ENCODE data around the gene C19orf25. TPM values are rescaled to one million over a fixed set of nuclear protein-coding genes. Genes with fewer than 3 reads are reported as not detected.

C19orf25 gene
- total RNA-seq, 2 donors from 2014 or later = 19.1 to 22.3 TPM

DNA sequence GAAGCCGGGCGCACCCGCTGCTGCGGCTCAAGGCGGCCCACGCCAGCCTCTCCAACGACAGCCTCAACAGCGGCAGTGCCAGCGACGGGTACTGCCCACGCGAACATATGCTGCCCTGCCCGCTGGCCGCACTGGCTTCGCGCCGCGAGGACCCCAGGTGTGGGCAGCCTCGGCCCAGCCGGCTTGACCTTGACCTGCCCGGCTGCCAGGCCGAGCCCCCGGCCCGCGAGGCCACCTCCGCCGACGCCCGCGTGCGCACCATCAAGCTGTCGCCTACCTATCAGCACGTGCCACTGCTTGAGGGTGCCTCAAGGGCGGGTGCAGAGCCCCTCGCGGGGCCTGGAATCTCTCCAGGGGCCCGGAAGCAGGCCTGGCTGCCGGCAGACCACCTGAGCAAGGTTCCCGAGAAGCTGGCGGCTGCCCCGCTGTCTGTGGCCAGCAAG lies 13.0 kb downstream of the C19orf25 start:
- H3K4me3 ChIP-seq = no peak overlapping the region
- H3K4me1 ChIP-seq = peaks cover 0 to 57% of the 10 kb centered on the region in 2 donors
- H3K27ac ChIP-seq = no peak overlapping the region
- peaks cover 16 to 44% of the 10 kb centered on the region in 2 donors for H3K27me3 ChIP-seq
- no peaks in the 10 kb centered on the region for H3K36me3 ChIP-seq
- no peak for DNase-seq (ENCODE audit: low spot score)
- no peak for TF ChIP-seq CTCF (IDR thresholded peaks at IDR 0.05)
- no peaks in the 10 kb centered on the region for H3K9me3 ChIP-seq

DNA sequence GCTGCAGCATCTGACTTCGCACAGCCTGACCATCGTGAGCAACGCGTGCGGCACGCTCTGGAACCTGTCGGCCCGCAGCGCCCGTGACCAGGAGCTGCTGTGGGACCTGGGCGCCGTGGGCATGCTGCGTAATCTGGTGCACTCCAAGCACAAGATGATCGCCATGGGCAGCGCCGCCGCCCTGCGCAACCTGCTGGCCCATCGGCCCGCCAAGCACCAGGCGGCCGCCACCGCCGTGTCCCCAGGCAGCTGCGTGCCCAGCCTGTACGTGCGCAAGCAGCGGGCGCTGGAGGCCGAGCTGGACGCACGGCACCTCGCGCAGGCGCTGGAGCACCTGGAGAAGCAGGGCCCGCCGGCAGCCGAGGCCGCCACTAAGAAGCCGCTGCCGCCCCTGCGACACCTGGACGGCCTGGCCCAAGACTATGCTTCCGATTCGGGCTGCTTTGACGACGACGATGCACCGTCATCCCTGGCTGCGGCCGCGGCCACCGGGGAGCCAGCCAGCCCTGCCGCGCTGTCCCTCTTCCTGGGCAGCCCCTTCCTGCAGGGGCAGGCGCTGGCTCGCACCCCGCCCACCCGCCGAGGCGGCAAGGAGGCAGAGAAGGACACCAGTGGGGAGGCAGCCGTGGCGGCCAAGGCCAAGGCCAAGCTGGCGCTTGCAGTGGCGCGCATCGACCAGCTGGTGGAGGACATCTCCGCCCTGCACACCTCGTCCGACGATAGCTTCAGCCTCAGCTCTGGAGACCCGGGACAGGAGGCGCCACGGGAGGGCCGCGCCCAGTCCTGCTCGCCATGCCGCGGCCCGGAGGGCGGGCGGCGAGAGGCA lies 13.6 kb downstream of the C19orf25 start:
- peaks cover 16 to 37% of the 10 kb centered on the region in 2 donors for H3K27me3 ChIP-seq
- no peaks in the 10 kb centered on the region for H3K9me3 ChIP-seq
- H3K4me1 ChIP-seq = peaks cover 0 to 51% of the 10 kb centered on the region in 2 donors
- DNase-seq (ENCODE audit: low spot score) = no peak
- no peaks in the 10 kb centered on the region for H3K36me3 ChIP-seq
- TF ChIP-seq CTCF (IDR thresholded peaks at IDR 0.05) = peak in 1 of 2 donors; percentile 59
- peak overlapping the region in 1 of 2 donors; percentile 13 for H3K4me3 ChIP-seq
- no peak overlapping the region for H3K27ac ChIP-seq

DNA sequence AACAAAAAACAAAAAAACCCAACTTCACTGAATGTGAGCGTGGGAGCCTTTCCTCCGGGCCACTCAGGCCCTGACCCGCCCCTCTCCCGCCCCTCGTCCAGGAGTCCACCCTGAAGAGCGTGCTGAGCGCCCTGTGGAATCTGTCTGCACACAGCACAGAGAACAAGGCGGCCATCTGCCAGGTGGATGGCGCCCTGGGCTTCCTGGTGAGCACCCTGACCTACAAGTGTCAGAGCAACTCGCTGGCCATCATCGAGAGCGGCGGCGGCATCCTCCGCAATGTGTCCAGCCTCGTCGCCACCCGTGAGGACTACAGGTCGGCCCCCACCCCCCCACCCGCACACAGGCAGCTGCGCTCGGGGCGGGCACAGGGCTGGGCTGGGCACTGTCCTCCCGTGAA lies 17.2 kb downstream of the C19orf25 start:
- Histone ChIP-seq H3K9me3 (no peaks in the 10 kb centered on the region), H3K4me1 (peaks cover 0 to 20% of the 10 kb centered on the region in 2 donors), H3K27me3 (peaks cover 6 to 12% of the 10 kb centered on the region in 2 donors), H3K27ac (no peak overlapping the region), H3K4me3 (no peak overlapping the region), H3K36me3 (no peaks in the 10 kb centered on the region)
- no peak for TF ChIP-seq CTCF (IDR thresholded peaks at IDR 0.05)
- no peak for DNase-seq (ENCODE audit: low spot score)

GRCh38 chr19:1460033-1460995 lies 18.7 kb downstream of the C19orf25 start:
- TF ChIP-seq CTCF (IDR thresholded peaks at IDR 0.05) = no peak
- Histone ChIP-seq H3K9me3 (no peaks in the 10 kb centered on the region), H3K27me3 (peaks cover 0 to 17% of the 10 kb centered on the region in 2 donors), H3K36me3 (no peaks in the 10 kb centered on the region), H3K4me1 (peaks cover 0 to 20% of the 10 kb centered on the region in 2 donors), H3K27ac (no peak overlapping the region), H3K4me3 (no peak overlapping the region)
- no peak for DNase-seq (ENCODE audit: low spot score)

DNA sequence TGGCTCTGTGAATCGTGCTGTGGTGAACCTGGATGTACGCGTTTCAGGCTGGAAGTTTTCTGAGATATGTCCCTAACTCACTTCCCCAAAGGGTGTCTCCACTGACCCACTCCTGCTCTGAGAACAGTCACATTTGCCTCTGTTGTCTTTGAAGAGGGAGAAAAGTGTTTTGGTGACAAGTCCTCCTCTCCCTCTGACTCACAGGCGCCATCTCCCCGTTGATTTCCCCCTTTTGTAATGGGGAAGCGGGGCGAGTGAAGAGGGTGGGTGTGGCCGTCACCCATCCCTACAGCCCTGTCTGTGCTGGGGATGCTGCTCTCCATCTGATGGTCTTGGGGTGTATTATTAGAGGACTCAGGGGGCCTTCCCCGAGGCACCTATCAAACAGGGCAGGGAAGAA lies 19.5 kb downstream of the C19orf25 start:
- TF ChIP-seq CTCF (IDR thresholded peaks at IDR 0.05) = no peak
- Histone ChIP-seq H3K36me3 (no peaks in the 10 kb centered on the region), H3K4me3 (no peak overlapping the region)

More for the DNA sequence above, 19.5 kb downstream of the C19orf25 start:
- H3K27me3 ChIP-seq = peaks cover 3 to 21% of the 10 kb centered on the region in 2 donors
- peaks cover 0 to 23% of the 10 kb centered on the region in 2 donors for H3K4me1 ChIP-seq
- no peaks in the 10 kb centered on the region for H3K9me3 ChIP-seq
- no peak overlapping the region for H3K27ac ChIP-seq
- no peak for DNase-seq (ENCODE audit: low spot score)
